ENCODE data around the gene CARMIL3.

- TF ChIP-seq POLR2A (IDR thresholded peaks at IDR 0.05; ENCODE audit: low read length) (no peak), GATA1 (IDR thresholded peaks at IDR 0.05; ENCODE audit: low read depth, low read length) (no peak)
These were observed 9.4 kb downstream of the CARMIL3 start for GRCh38 chr14:24060984-24061913.
